Measurements from ENCODE around the gene IZUMO1R. TPM values are rescaled to one million over a fixed set of nuclear protein-coding genes. Genes with fewer than 3 reads are reported as not detected.

The IZUMO1R gene
- total and polyA plus RNA-seq, 2 donors (not counting 3 experiments of a cell fraction or from before 2014, with no cell fraction given): not detected

DNA sequence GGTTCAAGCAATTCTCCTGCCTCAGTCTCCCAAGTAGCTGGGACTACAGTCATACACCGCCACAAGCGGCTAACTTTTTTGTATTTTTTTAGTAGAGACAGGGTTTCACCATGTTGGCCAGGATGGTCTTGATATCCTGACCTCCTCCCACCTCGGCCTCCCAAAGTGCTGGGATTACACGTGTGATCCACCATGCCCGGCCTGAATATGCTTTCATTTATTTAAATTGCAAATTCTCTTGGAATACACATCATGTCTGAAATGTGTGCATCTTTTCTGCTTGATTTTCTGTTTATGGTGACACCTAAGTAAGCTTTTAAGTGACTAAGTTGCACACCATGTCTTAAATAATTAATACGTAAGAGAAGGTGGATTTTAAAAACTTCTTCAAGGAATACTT is 31.7 kb downstream of the IZUMO1R start:
- no peak for FAIRE-seq
- no peaks in the 10 kb centered on the region for H3K9me1 ChIP-seq (replicated peaks; ENCODE audit: control insufficient read depth, extremely low read depth, insufficient read depth, low read length)
- no peak overlapping the region for H3K4me3 ChIP-seq (replicated peaks in 1 of 3; ENCODE audit: insufficient read depth in 1 of 3, low read depth in 1 of 3, low read length in 3 of 3)
- H3K9ac ChIP-seq (replicated peaks; ENCODE audit: extremely low read depth, insufficient read depth, low read length): no peak overlapping the region
- BruUV-seq (replicated peaks): no TSS peak
- dilution Hi-C loops (cut with MboI; ENCODE audit: extremely low pct_ligation_motif_present, low sequenced_read_pairs) (no loop called here), intact Hi-C loops (cut with micrococcal nuclease) (no loop called here)
- H3K4me2 ChIP-seq (ENCODE audit: insufficient read depth, low read length): no peak overlapping the region
- H3K36me3 ChIP-seq (ENCODE audit: control insufficient read depth in 2 of 2, extremely low read depth in 1 of 2, insufficient read depth in 2 of 2, low read length in 2 of 2): no peaks in the 10 kb centered on the region
- ChIA-PET CTCF (interaction anchor here (1.6 kb wide), 1 partner anchor 9 kb away, joined by 4 read pairs; no protein-coding TSS in a partner anchor), POLR2A (no interaction called here)
- no peaks in the 10 kb centered on the region for H3K9me3 ChIP-seq (replicated peaks; ENCODE audit: control insufficient read depth, insufficient read depth, low read length)
- H3K4me1 ChIP-seq (ENCODE audit: control insufficient read depth, extremely low read depth, insufficient read depth, low read length): no peaks in the 10 kb centered on the region
- DNase-seq (ENCODE audit: low read depth, low spot score): no peak
- H2AFZ ChIP-seq (ENCODE audit: low read depth, low read length): no peak overlapping the region
- H3K27me3 ChIP-seq (ENCODE audit: control insufficient read depth in 2 of 2, insufficient read depth in 2 of 2, low read length in 2 of 2): no peaks in the 10 kb centered on the region
- H4K20me1 ChIP-seq (replicated peaks; ENCODE audit: control insufficient read depth, extremely low read depth, insufficient read depth, low read length): no peaks in the 10 kb centered on the region
- H3K27ac ChIP-seq (ENCODE audit: insufficient read depth, low read depth, low read length): no peak overlapping the region
- H3K79me2 ChIP-seq (ENCODE audit: control insufficient read depth, insufficient read depth, low read length): no peaks in the 10 kb centered on the region
- TF ChIP-seq GATA2 (IDR thresholded peaks at IDR 0.05; ENCODE audit: insufficient read depth, insufficient read length, low read depth, low read length) (no peak), MYC (IDR thresholded peaks at IDR 0.05; ENCODE audit: low read depth, low read length) (no peak), EZH2 (IDR thresholded peaks at IDR 0.05; ENCODE audit: borderline replicate concordance, low read depth, low read length, severe bottlenecking) (no peak), POLR2AphosphoS5 (IDR thresholded peaks at IDR 0.05; ENCODE audit: insufficient read depth, low read depth, low read length) (no peak), POLR2A (IDR thresholded peaks at IDR 0.05; ENCODE audit: low read depth, low read length) (no peak), JUN (IDR thresholded peaks at IDR 0.05; ENCODE audit: borderline replicate concordance, insufficient read depth, insufficient read length, low read depth) (no peak), FOS (IDR thresholded peaks at IDR 0.05; ENCODE audit: borderline replicate concordance, insufficient read depth, low read length) (no peak)
- TF ChIP-seq, protein P1, sequence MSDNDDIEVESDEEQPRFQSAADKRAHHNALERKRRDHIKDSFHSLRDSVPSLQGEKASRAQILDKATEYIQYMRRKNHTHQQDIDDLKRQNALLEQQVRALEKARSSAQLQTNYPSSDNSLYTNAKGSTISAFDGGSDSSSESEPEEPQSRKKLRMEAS (IDR thresholded peaks at IDR 0.05; ENCODE audit: insufficient read depth, insufficient read length): no peak
- TF ChIP-seq, protein P2, sequence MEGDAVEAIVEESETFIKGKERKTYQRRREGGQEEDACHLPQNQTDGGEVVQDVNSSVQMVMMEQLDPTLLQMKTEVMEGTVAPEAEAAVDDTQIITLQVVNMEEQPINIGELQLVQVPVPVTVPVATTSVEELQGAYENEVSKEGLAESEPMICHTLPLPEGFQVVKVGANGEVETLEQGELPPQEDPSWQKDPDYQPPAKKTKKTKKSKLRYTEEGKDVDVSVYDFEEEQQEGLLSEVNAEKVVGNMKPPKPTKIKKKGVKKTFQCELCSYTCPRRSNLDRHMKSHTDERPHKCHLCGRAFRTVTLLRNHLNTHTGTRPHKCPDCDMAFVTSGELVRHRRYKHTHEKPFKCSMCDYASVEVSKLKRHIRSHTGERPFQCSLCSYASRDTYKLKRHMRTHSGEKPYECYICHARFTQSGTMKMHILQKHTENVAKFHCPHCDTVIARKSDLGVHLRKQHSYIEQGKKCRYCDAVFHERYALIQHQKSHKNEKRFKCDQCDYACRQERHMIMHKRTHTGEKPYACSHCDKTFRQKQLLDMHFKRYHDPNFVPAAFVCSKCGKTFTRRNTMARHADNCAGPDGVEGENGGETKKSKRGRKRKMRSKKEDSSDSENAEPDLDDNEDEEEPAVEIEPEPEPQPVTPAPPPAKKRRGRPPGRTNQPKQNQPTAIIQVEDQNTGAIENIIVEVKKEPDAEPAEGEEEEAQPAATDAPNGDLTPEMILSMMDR (IDR thresholded peaks at IDR 0.05; ENCODE audit: extremely low read depth in 1 of 2, insufficient read depth in 1 of 2, low read depth in 1 of 2, low read length in 2 of 2): no peak

Data from endothelial cell of umbilical vein (primary cell).